Hematopoietic multipotent progenitor cell treated with erythropoietin and hydrocortisone succinate and interleukin-3 and kit ligand, for 4 days (in vitro differentiated cells): ENCODE measurements around the gene LHFPL6.

Source experiments
- DNase-seq: peaks from one replicate; pipeline ENCODE4 v3.0.0-alpha.2; 2015

The LHFPL6 gene

DNA sequence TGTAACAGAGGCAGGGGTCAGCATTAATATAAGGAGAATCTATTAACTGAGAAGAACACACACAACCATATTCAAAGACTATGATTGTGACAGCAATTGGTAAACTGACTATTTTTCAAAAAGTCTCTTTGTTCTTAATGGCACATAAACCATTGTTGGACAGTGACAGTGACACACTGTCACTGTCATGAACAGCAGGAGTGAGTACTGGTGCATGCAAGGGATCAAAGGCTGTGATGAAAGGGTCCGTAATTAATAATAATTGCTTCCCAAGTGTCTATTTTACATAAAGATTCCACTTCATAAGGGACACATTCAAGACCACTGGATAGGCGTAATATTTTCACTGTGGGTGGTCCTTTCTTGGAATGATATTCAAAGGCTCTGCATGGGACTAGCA, 50.7 kb downstream of the LHFPL6 start:
- DNase-seq: no peak

DNA sequence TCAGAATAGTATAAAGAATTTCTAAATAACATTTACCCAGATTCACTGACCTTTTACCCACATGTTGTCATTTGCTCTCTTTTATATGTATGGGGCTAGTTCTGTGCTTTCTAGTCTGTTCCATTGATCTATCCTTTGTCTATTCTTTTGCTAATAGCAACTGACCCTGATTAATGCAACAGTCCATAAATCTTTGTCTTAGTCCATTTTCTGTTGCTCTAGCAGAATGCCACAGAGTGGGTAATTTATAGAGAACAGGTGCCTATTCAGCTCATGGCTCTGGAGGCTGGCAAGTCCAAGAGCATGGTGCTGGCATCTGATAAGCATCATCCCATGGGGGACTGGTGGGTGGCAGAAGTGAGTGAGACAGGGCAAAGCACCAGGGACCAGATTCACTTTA, 52.1 kb downstream of the LHFPL6 start:
- no peak for DNase-seq

- DNase-seq: no peak
Observed at GRCh38 chr13:39547108-39547507, 55.9 kb downstream of the LHFPL6 start.

DNA sequence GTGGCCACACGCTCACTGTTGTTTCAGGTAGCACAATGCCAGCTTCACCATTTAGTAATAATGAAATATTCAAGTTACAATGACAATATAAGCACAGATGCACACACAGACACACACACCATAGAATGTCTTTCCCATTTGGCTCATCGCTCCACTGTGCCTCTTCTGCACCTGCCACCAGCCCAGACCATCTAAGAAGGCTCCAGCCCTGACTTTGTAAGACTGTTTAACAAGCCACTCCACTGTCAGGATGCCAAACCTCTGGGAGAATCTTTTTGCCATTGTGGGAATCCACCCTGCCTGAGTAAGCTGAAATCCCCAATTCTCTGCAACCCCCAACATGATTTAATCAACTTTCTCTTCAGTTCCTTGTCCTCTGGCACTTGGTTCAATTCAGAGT, 60.6 kb downstream of the LHFPL6 start:
- DNase-seq: no peak

- DNase-seq: no peak
Observed at GRCh38 chr13:39540929-39541605, 61.9 kb downstream of the LHFPL6 start.

DNA sequence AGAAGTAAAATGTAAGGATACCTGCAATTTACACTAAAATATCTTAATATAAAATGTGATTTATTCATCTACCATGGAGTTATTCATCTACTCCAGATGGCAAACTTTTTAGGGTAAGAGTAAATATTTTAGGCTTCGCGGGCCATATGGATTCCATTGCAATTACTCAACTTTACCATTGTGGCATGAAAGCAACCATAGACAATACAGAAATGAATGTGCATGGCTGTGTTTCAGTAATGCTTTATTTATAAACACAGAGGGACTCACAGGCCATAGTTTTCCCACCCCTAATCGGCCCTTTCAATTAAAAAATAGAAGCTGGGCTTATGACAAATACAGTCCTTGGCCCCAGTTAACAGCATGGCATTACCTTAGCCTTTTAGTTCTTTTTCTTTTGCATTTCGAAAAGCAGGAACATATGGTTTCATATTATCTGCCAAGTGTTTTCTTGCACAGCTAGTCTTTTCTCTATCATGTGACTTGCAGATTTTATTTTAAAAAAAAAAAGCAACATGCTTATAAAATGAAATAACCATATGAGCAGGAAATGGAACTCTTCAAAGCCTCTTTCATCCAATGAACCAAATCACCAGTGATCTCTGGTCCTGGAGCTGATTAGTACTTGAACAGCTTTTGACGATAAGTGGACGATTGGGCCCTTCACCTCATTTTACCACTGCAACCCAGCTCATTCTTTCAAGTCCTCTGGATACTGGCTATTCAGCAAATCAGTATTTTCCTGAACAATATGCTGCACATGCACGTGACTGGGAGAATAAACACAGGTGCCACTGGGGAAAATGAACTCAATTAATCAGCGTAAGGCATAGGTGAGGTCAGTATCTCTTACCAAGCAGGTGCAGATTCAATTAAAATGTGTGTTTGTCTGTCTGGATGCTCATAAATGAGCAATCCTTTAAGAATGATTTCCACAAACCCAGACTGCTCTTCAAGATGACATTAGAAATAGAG, 63.9 kb downstream of the LHFPL6 start:
- DNase-seq: no peak

GRCh38 chr13:39536906-39537305, 66.1 kb downstream of the LHFPL6 start:
- DNase-seq: no peak

GRCh38 chr13:39536274-39536673, 66.7 kb downstream of the LHFPL6 start:
- no peak for DNase-seq

- no peak for DNase-seq
Observed at GRCh38 chr13:39533651-39534150, 69.3 kb downstream of the LHFPL6 start.

- DNase-seq: no peak
Observed at GRCh38 chr13:39531646-39532045, 71.3 kb downstream of the LHFPL6 start.

- no peak for DNase-seq
Observed at GRCh38 chr13:39530916-39531315, 72.1 kb downstream of the LHFPL6 start.

DNA sequence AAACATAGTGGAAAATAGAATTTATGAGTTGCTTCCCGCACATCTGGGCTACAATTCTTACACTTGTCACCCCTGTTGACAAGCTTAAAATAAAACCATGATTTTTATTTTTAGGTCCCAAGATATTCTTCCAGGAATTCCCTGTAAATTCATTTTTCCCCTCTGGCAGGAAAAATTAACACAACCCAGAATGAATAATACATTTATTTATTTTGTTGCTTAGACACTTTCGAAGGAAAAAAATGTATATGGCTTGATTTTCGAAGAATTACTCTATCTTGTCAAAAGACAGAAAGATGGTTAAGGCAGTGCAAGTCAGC, 74.4 kb downstream of the LHFPL6 start:
- no peak for DNase-seq

DNA sequence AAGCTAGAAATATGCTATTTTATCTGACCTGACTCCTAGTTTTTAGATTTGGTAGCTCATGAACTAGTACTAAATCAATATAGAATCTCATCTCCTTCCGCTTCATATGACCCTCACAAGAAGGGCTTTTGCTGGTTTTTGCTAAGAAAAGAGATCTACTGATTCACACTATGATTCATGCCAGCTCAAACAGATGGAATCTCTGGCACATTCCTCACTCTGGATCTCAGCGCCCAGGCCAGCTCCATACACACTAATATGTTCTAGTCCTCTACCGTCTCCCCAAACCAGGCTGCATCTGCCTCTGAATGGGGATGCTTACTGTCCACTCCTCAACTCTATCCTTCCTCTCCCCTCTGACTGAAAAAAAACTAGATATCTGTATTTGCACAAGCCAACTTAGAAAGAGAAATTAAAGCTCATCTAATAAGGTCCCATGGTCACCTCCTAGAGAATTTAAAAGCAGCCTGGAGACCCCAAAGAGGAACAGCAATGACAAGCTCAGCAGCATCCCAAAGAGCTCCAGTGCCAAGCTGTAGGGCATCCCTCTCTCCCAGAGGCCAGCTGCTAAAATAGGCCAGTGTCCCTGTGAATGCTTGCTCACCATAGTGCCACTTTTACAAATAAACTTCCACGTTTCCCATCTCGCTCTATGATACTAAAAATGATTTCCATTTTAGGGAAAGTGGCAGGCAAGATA, 74.9 kb downstream of the LHFPL6 start:
- no peak for DNase-seq

DNA sequence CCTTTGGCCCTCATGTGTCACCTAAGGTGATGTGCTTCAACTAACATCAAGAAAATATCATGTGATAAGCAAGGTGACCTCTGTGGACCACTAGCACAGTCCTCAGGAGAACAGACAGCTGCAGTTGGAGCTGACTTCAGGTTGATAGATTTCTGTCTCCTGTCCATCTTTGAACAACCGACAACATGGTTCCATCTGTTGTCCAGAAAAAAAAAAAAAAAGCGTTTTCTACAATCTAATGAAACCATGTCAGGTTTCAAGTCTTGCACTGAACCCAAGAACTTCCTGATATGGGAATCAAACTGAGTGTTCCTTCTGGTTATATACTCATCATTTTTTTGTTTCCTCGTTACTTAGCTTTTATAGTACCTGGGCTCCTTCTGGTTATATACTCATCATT, 75.7 kb downstream of the LHFPL6 start:
- no peak for DNase-seq

- DNase-seq: no peak
Observed at GRCh38 chr13:39526499-39526898, 76.5 kb downstream of the LHFPL6 start.

DNA sequence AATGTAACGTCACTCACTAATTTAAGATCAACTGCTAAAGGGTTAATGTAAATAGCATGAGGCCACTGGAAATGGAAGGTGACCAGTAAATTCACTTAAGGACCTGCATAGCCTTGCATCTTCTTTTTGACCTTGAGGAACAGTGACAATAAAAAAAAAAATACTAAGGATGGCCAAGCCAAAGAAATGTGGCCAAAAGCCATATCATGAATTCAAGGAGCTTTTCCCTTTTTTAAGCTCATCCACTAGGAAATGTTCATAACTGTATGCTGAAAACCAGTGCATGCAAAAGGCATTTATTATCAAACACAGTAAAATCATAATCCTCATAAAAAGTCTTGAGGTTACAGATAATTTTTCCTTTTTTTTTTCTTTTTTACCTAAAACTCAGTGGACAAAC, 77.5 kb downstream of the LHFPL6 start:
- no peak for DNase-seq

DNA sequence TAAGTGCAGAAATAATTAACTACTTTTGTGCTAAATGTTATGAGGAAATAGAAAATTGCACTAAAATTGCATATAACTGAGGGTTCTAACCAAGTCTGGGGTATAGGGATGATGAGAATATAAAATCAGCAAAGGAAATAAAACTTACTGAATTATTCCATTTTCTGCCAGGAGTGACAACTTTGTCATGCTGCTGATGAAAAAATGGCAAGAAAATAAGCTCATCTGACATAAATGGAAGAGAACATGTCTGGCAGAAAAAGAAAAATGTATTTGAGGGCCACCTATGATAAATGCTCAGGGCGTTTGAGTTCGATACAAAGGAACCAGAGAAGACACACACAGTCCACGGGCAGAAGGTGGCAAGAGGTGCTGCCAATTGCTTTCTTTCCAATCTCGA, 78.2 kb downstream of the LHFPL6 start:
- DNase-seq: no peak

DNA sequence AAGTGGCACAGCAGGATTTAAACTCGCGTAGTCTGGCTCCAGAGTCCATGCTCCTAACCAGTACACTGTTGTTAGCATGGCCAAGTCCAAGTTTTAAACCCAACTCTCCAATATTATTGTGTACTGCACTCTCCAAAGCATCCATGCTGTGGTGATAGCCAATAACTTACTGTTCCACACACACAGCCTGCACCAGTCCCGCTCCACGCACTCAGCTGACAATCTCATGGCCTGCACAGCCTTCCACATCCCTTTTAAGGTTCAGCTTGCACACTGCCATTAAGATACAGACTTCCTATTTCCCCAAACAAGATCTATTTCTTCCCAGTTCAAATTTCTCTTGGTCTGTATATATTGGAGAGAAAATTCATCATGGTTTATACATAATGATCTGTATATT, 80.7 kb downstream of the LHFPL6 start:
- DNase-seq: no peak

GRCh38 chr13:39521701-39522100, 81.3 kb downstream of the LHFPL6 start:
- no peak for DNase-seq

- no peak for DNase-seq
Observed at GRCh38 chr13:39516096-39516495, 86.9 kb downstream of the LHFPL6 start.

- peak; percentile 24 for DNase-seq
Observed at GRCh38 chr13:39515224-39515714, 87.7 kb downstream of the LHFPL6 start.

DNA sequence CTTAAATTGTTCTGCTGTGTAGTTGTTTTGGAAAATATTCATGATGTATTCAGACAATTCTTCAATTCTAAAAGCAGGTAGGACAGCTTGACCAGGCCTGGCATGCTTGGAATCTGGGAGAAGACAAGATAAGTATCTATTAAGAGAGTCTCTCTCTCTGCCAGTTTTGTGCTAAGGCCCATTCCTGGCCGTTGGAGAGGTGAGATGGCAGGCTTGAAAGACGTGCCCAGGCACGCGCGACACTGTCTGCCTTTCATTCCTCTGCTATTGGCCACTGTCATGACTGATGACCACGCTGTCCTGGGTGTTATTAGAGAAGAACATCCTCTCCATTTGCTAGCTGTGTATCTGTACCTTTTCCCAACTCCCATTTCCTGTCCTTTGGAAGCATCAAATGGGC, 90.3 kb downstream of the LHFPL6 start:
- no peak for DNase-seq

DNA sequence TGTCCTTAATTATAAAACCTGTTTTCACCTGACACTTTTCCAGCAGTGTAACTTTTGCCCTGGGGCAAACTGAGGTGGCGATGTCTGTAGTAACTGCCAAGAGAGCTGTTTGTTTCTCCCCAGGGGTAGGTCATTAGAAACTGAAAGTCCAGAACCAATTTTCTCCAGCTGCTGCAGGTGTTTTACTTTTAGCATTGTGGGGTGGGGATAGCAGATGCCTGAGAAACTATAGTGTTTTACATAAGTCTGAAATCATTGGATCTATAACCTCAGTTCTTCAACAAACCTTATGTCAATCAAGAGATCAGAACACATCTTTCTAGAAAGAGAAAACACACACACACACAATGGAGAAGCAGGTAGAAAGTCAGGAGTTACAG, 92.7 kb downstream of the LHFPL6 start:
- no peak for DNase-seq
